EL (cell line): ENCODE data around the gene ABI2.
A peak's percentile ranks its signal among the peaks of the same experiment; 100 is the strongest.
"Not testable (repeated sequence)": the region's sequence is repeated elsewhere in the genome, so short reads cannot be mapped to it uniquely, and the experiment has no call there.

Source experiments
- DNase-seq: peaks from one replicate; pipeline ENCODE4 v3.0.0-alpha.2; 2016

Gene ABI2

DNA sequence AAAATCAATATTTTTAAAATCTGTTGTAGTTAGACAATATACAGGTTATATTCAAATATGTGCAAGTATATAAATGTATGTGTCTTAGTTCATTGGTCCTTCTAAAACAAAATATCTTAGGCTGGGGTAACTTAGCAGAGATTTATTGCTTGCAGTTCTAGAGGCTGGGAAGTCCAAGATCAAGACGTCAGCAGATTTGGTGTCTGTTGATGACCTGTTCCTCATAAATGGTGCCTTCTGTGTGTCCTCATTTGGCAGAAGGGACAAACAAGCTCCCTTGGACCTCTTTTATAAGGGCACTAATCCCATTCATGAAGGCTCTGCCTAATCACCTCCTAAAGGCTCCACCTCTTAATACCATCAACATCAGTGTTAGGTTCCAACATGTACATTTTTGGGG is 31.3 kb downstream of the ABI2 start:
- DNase-seq, result no peak

DNA sequence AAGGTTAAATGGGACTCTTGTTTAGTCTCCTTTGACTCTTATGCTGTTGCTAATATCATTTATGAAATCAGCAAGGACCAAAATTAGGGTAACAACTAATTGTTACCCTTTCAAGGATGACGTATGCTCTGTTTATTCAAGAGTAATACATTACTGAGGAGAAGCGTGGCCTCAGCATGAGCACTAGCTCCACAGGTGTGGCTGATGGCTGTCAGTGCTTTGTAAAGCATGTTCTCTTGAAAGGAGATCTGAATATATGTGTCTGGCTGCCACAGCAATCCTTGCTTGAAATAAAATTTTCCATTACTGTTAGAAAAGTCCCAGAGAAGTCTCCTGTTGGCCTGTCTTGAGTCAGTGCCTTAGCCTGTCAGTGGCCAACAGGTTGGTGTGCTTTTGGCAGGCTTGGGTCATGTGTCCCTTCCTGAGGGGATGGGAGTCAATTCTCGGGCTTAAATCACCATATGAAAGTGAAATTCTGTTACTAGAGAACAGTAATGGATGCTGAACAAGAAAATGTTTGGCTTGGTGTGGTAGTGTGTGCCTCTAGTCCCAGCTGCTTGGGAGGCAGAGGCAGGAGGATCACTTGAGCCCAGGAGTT is 32.7 kb downstream of the ABI2 start:
- no peak for DNase-seq

DNA sequence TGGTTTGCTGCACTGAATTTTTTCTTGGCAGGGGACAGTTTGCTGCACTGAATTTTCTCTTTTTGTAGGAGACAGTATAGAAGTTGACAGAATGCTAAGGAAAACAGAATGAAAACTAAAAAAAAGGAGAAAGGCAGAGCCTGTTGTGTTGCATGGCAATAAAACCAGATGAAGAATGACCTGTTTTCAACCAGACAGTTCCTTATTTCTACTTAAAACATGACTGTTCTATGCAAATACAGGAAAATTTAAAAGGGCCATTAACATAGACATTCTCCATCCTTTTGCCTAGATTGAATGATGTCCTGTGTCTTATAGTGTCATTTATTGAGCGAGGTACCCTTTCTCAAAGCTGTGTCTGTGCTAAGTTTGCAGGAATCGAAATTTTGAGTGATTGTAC is 33.3 kb downstream of the ABI2 start:
- DNase-seq, result no peak

DNA sequence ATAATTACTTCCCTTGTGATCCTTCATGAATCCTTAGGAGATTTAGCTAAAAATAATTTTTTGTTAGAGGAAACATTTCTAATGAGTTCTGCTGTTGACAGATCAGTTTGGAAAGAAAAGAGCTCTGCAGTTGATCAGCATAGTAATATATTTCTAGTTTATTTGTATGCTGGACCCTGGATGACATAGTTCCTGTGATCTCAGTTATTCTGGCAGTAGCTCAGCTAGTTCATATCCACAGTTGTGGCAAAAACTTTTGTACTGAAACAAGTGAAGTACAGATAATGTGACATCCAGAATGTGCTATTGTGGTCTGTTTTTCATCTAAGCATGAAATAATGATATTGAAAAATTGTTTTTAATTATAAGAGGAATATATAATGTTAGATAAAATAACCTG is 33.7 kb downstream of the ABI2 start:
- DNase-seq, result no peak

DNA sequence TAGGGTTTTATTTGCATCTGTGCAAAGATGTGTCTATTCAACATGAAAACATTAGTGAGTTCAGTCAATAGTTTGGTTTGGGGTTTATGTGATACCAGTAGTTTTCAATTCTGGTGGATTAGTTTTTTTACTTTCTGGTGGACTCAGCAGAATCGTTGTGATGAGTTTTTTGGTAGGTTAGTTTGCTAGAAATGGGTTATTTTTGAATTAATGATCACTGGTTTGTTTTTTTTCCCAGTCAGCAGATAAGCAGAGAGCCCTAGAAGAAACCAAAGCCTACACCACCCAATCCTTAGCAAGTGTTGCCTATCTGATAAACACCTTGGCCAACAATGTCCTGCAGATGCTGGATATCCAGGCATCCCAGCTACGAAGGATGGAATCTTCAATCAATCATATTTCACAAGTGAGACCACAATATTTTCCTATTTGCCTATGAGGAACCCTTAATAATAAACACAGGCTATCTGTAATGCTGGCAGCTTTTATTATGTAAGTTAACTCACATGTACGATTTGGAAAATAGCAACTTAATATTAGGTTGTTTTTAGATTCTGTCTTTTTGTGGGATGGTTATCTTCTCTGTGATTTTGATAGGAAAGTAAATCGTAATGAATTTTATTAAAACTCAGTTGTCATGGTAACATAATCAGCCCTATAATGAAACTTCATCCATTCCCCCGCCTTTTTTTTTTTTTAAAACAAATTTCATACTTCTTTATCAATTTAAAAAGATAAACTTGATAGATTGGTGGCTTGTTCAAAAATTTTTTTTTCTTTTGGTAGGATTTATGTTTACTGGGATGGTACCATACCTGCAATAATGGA is 38.7 kb downstream of the ABI2 start:
- no peak for DNase-seq

DNA sequence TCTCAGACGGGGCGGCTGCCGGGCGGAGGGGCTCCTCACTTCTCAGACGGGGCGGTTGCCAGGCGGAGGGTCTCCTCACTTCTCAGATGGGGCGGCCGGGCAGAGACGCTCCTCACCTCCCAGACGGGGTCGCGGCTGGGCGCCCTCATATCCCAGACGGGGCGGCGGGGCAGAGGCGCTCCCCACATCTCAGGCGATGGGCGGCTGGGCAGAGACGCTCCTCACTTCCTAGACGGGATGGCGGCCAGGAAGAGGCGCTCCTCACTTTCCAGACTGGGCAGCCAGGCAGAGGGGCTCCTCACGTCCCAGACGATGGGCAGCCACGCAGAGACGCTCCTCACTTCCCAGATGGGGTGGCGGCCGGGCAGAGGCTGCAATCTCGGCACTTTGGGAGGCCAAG is 44.5 kb downstream of the ABI2 start:
- DNase-seq, result not testable (repeated sequence)

DNA sequence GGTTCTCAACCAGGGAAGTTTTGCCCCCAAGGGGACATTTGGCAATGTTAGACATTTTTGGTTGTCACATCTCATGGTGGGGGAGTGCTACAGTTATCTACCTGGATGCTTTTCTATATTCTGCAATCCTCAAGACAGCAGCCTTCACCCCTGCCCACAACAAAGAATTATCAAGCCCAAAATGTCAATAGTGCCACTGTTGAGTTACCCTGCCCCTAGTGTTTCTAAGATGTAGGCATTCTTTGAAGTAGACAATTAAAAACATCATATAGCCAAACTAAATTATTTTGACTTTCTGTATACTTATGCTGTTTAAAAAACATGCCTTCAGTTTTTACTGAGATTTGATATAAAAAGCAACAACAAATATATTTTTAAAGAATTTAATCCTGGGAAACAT is 48.0 kb downstream of the ABI2 start:
- no peak for DNase-seq

DNA sequence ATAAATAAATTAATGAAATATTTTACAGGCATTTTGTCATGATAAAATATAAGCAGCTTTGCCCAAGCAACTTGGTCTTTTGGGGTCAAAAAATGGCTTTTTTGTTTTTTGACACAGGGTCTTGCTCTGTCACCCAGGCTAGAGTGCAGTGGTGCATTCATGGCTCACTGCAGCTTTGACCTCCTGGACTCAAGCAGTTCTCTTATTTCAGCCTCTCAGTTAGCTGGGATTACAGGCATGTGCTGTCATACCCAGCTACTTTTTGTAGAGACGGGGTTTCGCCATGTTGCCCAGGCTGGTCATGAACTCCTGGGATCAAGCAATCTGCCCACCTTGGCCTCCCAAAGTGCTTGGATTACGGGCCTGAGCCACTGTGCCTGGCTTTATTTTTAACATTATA is 51.0 kb downstream of the ABI2 start:
- no peak for DNase-seq

DNA sequence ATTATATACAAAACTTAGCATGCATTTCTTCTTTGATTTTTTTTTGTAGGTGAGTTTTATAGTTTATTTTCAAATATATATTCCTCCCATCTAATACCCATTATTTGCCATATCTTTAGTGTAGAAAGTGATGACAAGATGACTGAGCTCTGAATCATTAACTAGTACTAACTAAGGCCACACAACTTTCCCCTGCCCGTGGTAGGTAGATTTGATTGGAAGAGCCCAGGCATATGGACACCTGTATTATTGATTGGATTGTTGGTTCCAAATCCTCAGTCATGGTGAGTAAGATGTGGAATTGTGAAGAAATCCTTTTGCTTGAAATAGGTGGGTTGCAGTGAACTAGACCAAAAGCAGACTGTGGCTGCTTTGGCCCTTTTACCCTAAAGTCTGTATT is 54.8 kb downstream of the ABI2 start:
- DNase-seq, result no peak

DNA sequence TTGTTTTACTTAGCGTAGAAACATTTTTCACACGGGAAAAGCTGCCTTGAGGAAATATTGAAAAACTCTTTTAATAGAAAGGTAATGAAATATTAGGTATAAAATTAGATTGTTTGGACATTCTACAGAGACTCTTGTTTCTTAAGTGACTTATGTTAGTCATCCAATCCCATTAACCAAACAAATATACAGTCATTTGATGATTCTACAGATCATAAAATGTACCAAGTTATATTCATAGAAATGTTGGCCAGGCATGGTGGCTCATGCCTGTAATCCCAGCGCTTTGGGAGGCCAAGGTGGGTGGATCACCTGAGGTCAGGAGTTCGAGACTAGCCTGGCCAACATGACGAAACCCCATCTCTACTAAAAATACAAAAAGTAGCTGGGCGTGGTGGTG is 60.0 kb downstream of the ABI2 start:
- DNase-seq, result not testable (repeated sequence)

DNA sequence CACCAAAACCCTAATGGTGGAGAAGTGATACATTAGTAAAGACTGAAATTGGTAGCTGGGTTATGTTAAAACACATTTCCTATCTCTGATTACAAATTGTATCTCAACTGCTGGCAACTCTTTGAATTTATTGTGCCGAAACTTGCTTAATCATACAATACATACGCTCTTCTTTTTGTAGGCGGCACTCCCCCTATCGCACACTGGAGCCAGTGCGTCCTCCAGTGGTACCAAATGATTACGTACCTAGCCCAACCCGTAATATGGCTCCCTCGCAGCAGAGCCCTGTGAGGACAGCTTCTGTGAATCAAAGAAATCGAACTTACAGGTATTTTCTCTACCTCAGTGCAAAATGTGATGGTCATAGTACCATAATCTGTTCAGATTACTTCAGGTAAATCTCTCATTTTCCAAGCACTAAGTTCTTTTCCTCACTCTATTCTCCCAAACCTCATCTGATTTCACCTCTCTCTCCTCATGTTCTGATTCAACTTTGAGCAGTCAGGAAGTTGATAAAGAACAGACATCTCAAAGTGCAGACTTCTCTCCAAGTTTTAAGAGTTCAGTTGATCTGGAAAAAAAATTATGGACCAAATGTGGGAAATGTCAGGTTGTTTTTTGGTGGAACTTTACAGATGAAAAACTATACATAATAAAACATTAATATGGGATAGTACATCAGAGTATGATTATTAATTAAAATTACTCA is 66.5 kb downstream of the ABI2 start:
- no peak for DNase-seq

DNA sequence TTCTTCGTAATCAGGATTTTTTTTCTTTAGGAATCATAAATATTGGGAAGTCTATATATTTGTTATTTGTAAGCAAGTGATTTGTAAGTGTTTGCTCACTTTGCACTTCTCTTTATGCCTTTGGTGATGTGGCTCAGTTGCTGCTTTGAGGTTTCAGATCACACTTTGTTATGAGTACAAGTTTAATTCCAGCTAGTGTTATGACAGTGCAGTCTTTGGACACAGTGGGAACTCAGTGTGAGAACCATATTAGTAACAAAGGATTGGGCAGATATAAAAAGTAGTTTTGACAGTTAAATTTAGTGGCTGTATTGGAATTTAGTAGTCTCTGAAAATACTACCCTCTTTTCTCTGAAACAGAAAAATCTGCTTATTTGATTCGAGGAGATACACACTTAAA is 67.7 kb downstream of the ABI2 start:
- no peak for DNase-seq

DNA sequence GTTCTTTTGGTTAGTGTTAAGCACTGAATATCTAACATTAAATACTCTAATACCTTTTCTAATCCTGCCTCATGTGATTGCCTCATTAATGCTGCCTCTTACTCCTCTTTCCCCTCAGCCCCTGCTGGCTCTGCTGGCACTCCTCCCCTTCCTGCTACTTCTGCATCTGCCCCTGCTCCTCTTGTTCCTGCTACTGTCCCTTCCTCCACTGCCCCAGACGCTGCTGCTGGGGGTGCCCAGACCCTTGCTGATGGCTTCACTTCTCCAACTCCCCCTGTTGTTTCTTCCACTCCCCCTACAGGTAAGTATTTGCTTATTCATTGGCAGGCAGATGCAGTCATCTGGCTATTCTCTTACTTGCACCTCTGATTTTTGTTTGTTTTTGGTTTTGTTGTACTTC is 68.5 kb downstream of the ABI2 start:
- DNase-seq, result no peak

DNA sequence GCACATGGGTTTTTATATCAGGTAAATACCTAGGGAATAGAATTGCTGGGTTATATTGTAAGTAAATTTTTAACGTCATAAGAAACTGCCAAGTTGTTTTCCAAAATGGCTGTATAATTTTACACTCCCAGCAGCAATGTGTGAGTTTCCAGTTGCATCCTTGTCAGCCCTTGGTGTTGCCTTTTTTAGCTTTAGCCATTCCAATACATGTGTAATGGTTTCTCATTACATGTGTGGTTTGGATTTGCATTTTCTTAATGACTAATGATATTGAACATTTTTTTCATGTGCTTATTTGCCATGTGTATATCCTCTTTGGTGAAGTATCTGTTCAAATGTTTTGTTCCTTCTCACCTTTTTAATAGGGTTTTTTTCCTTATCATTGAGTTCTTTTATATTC is 70.8 kb downstream of the ABI2 start:
- DNase-seq, result no peak

DNA sequence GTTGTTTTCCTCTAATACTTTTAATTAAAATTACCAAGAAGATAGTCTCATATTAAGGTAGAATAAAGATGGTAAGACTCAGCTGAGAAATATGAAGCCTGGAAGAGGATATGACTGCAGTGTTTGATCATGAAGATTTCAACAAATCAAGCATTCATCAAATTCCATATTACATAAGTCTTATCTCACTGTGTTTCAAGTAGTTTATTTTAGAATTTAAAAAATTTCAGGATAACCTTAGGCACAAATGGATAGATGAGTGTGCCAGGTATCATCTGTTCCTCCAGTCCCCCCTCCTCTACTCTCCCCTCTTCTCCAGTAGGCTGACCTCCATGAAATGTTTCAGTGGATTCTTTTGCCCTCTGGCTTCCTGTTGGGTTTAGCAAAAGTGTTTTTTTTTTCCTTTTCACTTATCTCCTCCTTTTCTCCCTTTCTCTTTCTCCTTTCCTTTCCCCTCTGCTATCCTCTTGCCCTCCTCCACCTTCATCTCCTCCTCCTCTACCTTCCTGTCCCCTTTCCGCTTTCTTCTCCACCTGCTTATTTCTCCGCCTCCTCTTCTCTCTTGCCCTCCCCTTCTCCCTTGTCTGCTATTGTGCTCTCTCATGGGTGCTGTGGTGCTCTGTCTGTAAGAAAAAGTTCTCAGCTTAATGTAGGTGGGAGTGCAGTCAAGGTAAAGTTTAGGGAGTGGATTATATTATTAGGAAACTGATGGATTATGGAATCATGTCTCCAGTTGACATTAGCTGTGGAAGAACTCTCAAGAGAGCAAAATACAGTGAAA is 72.8 kb downstream of the ABI2 start:
- peak; percentile 59 for DNase-seq

DNA sequence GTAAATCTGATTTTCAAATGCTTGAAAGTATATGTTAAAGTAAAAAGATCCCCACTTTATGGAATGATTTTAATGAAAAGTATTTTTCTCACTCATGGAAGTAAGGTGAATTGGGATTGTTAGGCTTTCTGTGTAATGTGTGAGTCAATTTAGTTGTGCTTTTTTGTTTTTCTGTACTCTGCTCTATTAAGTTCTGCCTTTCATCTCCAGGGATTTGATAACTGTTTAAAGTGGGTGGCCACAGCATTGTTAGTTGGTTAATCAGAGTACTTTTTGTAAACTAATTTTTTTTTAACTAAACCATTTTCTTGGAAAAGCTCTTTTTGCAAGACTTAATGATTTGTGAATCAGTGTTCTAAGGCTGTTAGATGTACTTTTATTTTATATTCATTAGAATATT is 76.8 kb downstream of the ABI2 start:
- DNase-seq, result peak; percentile 27

DNA sequence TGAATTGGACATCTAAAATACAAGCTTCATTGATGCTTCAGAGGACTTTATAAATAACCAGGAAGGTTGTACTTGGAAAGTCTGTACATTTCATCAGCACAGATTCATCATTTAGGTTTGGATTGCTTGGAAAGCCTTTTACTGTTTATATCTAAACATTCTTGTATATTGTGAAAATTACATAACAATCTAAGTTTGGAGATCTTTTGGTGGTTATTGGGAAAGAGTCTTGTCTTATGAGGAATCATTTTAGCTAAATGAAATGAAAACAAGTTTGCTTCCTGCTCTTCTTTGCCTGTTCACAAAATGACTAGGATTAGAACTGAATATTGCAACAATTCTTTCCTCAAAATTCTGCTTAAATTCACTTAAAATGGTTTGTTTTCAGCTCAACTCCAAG is 79.3 kb downstream of the ABI2 start:
- DNase-seq, result no peak

DNA sequence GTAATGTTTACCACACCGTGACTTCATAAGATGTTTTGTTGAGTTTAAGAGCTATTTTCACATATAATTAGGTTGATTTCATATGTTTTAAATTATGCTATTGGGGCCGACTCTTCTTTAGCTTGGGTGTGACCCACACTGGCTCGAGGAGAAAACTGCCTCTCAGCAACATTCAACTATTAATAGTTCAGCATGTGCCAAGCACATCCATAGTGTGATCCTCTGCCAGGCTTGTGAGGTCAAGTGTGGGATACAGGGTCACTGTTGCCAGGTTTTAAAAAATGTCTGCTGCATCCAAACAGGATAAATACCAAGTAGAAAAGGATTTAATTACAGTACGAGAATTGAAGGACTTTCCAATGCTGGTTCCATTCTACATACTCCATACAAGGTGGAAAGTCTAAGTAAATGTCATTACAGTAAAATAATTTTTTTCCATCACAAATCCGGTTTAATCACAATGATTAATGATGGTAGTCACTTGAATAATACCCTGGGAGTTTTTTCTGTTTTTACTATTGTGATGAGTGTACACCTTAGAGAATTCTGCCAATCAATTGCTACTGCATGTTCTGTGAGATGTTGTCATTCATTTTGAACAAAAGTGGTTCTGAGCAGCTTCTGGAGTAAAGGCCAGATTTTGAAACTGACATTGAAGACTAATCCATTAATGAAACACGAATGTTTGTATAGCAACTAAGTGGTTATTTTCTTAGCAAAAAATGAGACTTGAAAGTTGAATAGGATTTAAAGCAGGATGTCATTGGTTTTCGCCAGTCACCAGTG is 84.5 kb downstream of the ABI2 start:
- DNase-seq, result no peak

DNA sequence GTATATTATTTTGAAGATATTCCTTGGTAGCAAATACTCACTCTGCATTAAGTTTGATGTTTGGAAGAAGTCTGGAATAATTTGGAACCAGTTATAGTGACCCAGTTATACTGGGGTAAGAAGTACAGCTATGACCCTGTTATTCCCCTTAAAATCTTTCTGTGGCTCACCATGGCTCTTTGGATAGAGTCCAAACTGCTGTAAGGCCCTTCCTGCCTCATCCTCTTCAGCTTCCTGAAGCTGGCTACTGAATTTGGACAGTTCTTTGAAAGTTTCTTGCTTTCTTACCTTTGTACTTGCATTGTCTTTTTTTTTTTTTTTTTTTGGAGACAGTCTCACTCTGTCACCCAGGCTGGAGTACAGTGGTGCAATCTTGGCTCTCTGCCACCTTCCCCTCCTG is 85.6 kb downstream of the ABI2 start:
- DNase-seq, result peak; percentile 23

DNA sequence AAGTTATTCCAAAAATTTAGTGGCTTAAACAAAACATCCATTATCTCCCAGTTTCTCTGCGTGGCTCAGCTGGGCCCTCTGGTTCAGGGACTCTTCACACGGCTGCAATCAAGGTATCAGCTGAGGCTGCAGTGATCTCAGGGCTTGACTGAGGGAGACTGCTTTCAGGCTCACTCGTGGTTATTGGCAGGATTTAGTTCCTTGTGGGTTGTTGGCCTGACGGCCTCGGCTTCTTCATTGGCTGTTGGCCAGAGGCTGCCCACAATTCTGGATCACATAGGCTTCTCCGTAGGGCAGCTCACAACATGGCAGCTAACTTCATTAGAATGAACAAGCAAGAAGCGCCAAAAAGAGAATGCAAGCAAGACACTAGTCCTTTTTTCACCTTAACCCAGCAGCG is 90.1 kb downstream of the ABI2 start:
- no peak for DNase-seq

DNA sequence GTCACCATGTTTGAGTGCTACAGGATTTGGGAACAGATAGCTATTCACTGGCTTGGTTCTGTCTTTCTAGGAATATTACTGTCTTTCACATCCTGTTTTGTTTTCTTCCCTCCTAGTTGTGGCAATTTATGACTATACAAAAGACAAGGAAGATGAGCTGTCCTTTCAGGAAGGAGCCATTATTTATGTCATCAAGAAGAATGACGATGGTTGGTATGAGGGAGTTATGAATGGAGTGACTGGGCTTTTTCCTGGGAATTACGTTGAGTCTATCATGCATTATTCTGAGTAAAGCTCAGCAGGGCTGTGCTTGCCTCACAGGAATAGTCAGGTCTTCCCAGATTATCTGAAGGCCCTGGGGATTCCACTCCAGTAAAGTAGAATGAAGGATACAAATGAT is 98.9 kb downstream of the ABI2 start:
- DNase-seq, result peak; percentile 87

DNA sequence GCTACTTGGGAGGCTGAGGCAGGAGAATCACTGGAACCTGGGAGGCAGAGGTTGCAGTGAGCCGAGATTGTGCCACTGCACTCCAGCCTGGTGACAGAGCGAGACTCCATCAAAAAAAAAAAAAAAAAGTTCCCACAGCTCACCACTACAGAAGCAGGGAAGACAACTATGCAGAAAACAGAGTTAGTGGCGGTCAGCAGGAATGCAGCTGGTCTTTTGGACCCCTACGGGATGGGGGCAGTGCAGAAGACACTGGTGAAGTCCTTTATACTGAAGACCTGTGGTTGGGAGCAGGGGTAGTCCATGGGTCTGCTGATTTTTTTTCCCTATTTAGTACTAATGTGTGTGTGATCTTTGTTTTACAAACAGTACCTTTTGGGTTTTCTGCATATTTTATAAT is 101.4 kb downstream of the ABI2 start:
- DNase-seq, result not testable (repeated sequence)
